ENCODE data around the gene HMX1.

DNA sequence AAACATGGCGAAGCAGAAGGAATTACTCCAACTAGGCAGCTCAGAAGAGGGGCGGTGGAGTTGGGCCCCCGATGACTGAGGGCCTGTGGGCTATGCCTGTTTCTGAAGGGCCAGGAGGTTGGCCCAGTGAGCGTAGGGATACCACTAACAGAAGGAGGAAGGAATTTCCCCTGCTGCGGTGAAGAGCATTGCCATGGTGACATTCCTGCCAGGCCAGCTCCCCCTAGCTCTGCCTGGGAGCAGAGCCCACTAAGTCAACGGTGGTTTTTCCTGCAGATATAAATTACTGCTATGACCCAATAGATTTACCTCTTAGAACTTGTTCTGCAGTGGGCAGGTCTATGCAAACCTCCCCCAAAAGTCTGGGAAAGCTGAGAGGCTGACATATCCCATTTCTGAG, 28.9 kb upstream of the HMX1 start:
- TF ChIP-seq, protein P1, sequence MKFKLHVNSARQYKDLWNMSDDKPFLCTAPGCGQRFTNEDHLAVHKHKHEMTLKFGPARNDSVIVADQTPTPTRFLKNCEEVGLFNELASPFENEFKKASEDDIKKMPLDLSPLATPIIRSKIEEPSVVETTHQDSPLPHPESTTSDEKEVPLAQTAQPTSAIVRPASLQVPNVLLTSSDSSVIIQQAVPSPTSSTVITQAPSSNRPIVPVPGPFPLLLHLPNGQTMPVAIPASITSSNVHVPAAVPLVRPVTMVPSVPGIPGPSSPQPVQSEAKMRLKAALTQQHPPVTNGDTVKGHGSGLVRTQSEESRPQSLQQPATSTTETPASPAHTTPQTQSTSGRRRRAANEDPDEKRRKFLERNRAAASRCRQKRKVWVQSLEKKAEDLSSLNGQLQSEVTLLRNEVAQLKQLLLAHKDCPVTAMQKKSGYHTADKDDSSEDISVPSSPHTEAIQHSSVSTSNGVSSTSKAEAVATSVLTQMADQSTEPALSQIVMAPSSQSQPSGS (IDR thresholded peaks at IDR 0.05; ENCODE audit: low read length) = no peak
- no peak for TF ChIP-seq BACH1 (IDR thresholded peaks at IDR 0.05; ENCODE audit: borderline replicate concordance)
- TF ChIP-seq, protein P2, sequence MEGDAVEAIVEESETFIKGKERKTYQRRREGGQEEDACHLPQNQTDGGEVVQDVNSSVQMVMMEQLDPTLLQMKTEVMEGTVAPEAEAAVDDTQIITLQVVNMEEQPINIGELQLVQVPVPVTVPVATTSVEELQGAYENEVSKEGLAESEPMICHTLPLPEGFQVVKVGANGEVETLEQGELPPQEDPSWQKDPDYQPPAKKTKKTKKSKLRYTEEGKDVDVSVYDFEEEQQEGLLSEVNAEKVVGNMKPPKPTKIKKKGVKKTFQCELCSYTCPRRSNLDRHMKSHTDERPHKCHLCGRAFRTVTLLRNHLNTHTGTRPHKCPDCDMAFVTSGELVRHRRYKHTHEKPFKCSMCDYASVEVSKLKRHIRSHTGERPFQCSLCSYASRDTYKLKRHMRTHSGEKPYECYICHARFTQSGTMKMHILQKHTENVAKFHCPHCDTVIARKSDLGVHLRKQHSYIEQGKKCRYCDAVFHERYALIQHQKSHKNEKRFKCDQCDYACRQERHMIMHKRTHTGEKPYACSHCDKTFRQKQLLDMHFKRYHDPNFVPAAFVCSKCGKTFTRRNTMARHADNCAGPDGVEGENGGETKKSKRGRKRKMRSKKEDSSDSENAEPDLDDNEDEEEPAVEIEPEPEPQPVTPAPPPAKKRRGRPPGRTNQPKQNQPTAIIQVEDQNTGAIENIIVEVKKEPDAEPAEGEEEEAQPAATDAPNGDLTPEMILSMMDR (IDR thresholded peaks at IDR 0.05 in 2 of 3, conservative IDR thresholded peaks at IDR 0.05 in 1 of 3; ENCODE audit: control insufficient read depth in 2 of 3, extremely low read depth in 1 of 3, insufficient read depth in 1 of 3, low read depth in 3 of 3, low read length in 3 of 3) = no peak
- no peak for TF ChIP-seq POLR2AphosphoS5 (IDR thresholded peaks at IDR 0.05; ENCODE audit: low read length)
- TF ChIP-seq POLR2A (IDR thresholded peaks at IDR 0.05; ENCODE audit: low read depth, low read length) = no peak
